K562 (cell line): ENCODE data around the gene SLMAP. TPM values are rescaled to one million over a fixed set of nuclear protein-coding genes. Genes with fewer than 3 reads are reported as not detected.

Source experiments
- FOXJ2 ChIP-seq: fragments of 200-800 bp; sonication (Bioruptor generic); IDR thresholded peaks from 2 replicates; pipeline ENCODE4 v1.6.1; 2016; ENCODE audit warnings: missing genetic modification characterization, missing compliant biosample characterization
- GTF2A2 ChIP-seq: IDR thresholded peaks from 2 replicates; pipeline ENCODE4 v1.6.1; 2016; ENCODE audit warnings: mild to moderate bottlenecking, missing genetic modification characterization, missing compliant biosample characterization
- MAFF ChIP-seq: IDR thresholded peaks from 2 replicates; pipeline ENCODE4 v1.6.1; 2012; ENCODE audit warnings: low read length, improper control_type of control experiment
- NR0B1 ChIP-seq: fragments of 450-650 bp; IDR thresholded peaks from one replicate; pipeline ENCODE4 v1.6.1; 2018; ENCODE audit warnings: mild to moderate bottlenecking, moderate library complexity; ENCODE audit not compliant: partially characterized antibody
- PRMT5 ChIP-seq: sonication (generic); formaldehyde crosslinking; IDR thresholded peaks from 2 replicates; pipeline ENCODE4 v1.5.0; 2020; ENCODE audit warnings: missing genetic modification reagents
- TFAM ChIP-seq: fragments of 250-450 bp; sonication (Bioruptor Pico); conservative IDR thresholded peaks from 2 replicates; pipeline ENCODE4 v1.5.0; 2021; ENCODE audit warnings: mild to moderate bottlenecking, moderate library complexity
- polyA plus RNA-seq, 8 experiments: library from polyadenylated mRNA; depleted of rRNA in 4 of 8; stranded (reverse) in 5 of 8; unstranded in 3 of 8; fragments of >200 nt; fragmentation: Nextera tagmentation in 2 of 8; fragmentation: Illumina TruSeq in 1 of 8; extraction: Ambion mirVana in 2 of 8; extraction: Trizol in 1 of 8; gene quantifications; 2 replicates each; pipeline versions ENCODE4 v1.2.1 to v1.2.3, GENCODE V29; 2011 to 2014; ENCODE audit warnings: inconsistent platforms in 1 of 8, missing spikeins in 1 of 8
- total RNA-seq, 7 experiments: library from RNA; depleted of rRNA in 6 of 7; stranded (reverse); fragments of >200 nt in 6 of 7; fragmentation: Illumina TruSeq in 2 of 7; extraction: Trizol in 2 of 7; gene quantifications; 2 replicates each; pipeline versions ENCODE4 v1.2.1 to v1.2.3, GENCODE V29; 2011 to 2021; ENCODE audit warnings: low replicate concordance in 1 of 7
- TF ChIP-seq, protein P1 (sequence below): fragments of 250-450 bp; sonication (Bioruptor Pico); IDR thresholded peaks from 2 replicates; pipeline ENCODE4 v1.5.0; 2021; ENCODE audit warnings: mild to moderate bottlenecking, moderate library complexity
- TF ChIP-seq, protein P2 (sequence below), 2 experiments: fragments of 450-650 bp in 1 of 2; sonication (generic) in 1 of 2; formaldehyde crosslinking in 1 of 2; IDR thresholded peaks in 1 of 2; conservative IDR thresholded peaks in 1 of 2; 2 replicates each; pipeline versions ENCODE4 v1.6.1 to v1.8.1; 2016 to 2023; ENCODE audit warnings: mild to moderate bottlenecking in 2 of 2, moderate library complexity in 2 of 2, inconsistent platforms in 1 of 2, missing genetic modification reagents in 1 of 2

The SLMAP gene
- total and polyA plus RNA-seq, 9 of the 15 experiments (the other 6 are each of a cell fraction or from before 2014, with no cell fraction given), result 12.1 to 50.7 (median 28.3) TPM

DNA sequence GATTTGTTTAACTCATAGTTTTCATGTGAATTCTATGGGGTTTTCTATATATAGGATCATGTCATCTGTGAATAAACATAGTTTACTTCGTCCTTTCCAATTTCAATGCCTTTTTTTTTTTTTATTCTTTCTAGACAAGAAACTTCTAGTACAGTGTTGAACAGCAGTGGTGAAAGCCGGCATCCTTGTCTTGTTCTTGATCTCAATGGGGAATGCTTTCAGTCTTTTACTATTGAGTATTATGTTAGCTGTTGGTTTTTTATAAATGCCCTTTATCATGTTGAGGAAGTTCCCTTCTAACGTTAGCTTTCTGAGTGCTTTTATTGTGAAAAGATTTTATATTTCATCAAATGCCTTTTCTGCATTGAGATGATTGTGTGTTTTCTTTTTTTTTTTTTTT lies 69.0 kb downstream of the SLMAP start (continued):
- TF ChIP-seq, protein P1, sequence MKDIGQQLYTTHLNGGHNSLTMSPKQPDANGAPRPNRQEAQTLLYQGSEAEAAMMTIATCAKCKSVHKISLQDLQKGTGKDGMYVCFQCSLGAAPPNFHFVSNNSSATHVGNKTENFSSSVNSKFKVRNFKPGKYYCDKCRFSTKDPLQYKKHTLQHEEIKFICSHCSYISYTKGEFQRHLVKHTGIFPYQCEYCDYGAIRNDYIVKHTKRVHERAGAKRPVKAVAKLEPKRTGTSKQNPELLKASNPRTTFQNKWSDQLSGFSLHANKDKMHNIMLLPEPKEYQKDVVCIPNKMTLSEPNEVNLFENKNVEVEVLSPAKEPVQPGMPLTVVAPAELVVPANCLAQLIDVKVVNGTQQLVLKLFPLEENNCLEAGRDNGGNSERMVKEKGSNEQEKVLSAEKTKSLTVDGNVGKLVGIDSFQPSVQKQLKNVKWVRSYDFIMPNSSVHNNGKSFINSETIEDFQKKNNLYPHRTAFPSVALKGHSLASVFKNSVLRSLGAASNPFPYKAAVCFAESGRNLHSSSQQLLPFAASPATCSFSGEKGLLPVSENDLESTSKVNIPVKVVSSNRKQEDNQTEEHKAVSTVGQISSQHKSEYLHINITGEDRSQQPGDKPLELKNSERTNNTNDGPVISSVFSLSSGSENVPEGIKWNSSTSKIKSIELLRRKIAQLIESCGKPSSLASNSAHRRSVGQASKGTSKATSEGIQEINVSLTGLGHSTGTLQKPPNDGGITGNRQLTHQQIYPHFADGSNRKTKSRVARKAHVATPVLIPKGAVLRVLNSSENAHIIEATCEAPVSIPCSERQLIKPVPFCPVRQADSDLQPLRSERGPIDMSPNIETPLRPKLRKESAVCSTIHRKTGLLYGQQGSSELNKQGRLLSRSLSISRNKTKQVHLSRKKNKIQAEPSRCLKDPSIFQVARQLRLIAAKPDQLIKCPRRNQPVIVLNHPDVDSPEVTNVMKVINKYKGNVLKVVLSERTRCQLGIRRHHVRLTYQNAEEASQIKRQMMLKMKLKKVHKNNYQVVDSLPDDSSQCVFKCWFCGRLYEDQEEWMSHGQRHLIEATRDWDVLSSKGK (CRISPR knock-in tag), result no peak
- TF ChIP-seq FOXJ2 (tag) (no peak), MAFF (no peak), PRMT5 (CRISPR knock-in tag) (no peak), NR0B1 (no peak), TFAM (CRISPR knock-in tag) (no peak), GTF2A2 (tag) (no peak)
- TF ChIP-seq, protein P2, sequence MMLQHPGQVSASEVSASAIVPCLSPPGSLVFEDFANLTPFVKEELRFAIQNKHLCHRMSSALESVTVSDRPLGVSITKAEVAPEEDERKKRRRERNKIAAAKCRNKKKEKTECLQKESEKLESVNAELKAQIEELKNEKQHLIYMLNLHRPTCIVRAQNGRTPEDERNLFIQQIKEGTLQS (IDR thresholded peaks at IDR 0.05), result no peak
- TF ChIP-seq, protein P2 (CRISPR knock-in tag; conservative IDR thresholded peaks at IDR 0.05), result no peak
